HG03558 (cell line): ENCODE measurements around the gene IPCEF1.

Experiments used
- ATAC-seq: cut with Tn5 transposase; IDR thresholded peaks from one replicate; pipeline ENCODE4 v1.9.1; 2021; ENCODE audit warnings: moderate number of reproducible peaks; ENCODE audit not compliant: unreplicated experiment; ENCODE audit errors: extremely low read depth

Gene IPCEF1

GRCh38 chr6:154377726-154378125 is 21.1 kb upstream of the IPCEF1 start:
- no peak for ATAC-seq

- ATAC-seq = no peak
Observed at GRCh38 chr6:154373971-154374370, 17.4 kb upstream of the IPCEF1 start.

DNA sequence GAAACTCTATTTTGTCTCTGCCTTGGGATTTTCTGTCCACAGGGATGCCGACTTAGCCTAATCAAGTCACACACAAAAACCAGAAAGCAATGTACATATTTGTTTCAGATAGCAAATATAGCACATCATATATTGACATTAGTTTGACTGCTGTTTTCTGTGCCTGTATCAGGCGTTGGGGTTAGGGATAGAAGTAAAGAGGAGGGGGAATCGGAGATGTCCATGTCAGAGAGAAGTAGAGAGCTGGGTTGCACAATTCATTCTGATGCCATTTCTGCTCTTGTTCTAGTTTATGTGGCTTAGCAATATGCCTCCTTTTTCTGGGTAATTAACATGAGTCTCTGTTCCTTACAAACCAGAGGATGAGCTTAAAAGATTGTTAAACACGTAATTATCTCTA is 14.7 kb upstream of the IPCEF1 start:
- no peak for ATAC-seq

GRCh38 chr6:154370545-154370944 is 13.9 kb upstream of the IPCEF1 start:
- ATAC-seq = peak; percentile 78

DNA sequence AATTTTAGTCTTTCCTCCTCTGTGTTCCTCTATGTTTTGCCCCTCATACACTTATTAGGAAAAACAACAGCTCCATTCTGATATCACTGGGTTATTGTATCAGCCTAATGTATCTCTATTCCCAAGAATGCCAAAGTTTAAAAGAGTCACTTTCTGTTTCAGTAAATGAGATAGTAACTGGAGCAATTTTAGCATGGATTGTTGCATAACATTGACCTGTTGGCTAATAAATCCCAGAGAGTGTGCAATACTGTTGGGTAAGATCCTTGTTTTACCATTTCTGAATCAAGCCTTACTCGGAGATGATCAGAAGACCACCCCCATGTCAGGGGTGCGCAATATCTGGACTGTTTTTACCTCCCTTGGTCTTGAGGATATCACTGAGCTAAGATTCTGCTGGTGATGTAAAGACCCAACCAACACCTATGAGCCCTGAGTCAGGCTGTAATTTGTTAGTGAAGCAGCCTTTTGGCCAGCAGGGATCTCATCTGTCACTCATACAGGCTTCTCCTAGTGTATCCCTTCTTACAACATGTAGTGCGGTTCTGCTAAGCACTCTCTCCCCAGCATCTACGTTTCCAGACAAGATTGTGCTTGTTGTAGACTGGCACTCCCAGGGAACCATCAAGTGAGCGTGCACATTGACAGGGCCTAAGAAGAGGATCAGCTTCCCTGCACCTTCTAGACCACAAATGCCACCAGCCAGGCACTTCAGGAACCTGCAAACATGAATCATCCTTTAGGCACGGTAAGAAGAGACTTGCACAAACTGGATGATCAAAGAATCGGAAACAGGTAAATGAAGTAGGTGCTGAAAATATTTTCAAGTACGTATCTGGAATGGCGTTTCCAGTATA is 11.5 kb upstream of the IPCEF1 start:
- ATAC-seq = no peak

- ATAC-seq = no peak
Observed at GRCh38 chr6:154367336-154367735, 10.7 kb upstream of the IPCEF1 start.

- ATAC-seq = no peak
Observed at GRCh38 chr6:154363821-154364220, 7.2 kb upstream of the IPCEF1 start.

- no peak for ATAC-seq
Observed at GRCh38 chr6:154361476-154361875, 4.9 kb upstream of the IPCEF1 start.

DNA sequence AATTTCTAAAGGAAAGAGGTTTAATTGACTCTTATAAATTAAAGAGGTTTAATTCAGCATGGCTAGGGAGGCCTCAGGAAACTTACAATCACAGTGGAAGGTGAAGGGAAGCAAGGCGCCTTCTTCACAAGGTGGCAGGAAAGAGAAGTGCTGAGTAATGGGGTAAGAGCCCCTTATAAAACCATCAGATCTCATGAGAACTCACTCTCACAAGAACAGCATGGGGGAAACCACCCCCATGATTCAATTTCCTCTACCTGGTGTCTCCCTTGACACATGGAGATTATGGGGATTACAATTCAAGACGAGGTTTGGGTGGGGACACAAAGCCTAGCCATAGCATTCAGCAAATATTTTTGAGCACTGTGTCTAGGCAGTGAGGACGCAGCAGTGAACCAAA is 3.9 kb upstream of the IPCEF1 start:
- no peak for ATAC-seq

DNA sequence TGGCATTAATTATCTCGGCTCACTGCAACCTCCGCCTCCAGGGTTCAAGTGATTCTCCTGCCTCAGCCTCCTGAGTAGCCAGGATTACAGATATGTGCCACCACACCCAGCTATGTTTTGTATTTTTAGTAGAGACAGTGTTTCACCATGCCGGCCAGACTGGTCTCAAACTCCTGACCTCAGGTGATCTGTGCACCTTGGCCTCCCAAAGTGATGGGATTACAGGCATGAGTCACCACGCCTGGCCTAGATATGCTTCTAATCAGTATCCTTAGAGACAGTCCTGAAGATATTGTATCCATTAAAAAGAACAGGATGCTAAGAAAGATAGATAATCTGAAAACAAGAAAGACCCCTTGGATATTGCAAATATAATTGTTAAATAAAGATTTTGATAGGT is 3.1 kb upstream of the IPCEF1 start:
- ATAC-seq = no peak

GRCh38 chr6:154359161-154359574 is 2.6 kb upstream of the IPCEF1 start:
- ATAC-seq = no peak

- no peak for ATAC-seq
Observed at GRCh38 chr6:154358019-154358545, 1.5 kb upstream of the IPCEF1 start.

DNA sequence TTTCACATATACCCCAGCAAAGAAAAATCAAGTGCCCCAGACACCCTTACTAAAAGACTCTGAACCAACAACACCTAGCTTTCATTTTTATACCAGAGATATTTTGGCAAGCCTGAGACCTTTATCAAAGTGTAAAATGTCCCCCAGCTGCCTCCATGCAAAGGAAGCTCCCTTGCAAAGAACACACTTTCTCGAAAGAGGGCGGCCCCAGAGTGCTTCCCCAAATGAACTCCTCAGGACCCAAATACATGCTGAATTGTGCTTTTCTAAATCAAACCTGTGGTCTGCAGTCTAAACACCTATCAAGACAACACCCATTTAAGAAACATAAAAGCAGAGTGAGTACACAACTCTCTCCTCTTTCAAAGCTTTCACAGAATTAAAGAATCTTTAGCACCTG is 490 bp downstream of the IPCEF1 start:
- no peak for ATAC-seq

DNA sequence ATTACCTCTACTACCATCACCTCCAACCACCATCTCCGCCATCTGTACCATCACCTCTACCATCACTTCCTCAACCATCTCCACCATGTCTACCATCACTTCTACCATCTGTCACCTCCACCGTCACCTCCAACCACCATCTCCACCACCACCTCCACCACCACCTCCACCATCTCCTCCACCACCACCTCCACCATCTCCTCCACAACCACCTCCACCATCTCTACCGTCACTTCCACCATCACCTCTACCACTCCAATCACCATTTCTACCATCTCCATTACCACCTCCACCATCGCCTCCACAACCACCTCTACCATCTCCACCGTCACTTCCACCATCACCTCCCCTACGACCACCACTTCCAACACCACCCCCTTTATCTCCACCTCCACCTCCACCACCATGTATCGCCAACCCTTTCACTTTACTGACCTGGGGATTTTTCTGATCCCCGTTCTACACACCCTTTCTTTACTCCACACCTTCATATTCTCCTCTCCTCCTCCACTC is 2.3 kb downstream of the IPCEF1 start:
- ATAC-seq = no peak

DNA sequence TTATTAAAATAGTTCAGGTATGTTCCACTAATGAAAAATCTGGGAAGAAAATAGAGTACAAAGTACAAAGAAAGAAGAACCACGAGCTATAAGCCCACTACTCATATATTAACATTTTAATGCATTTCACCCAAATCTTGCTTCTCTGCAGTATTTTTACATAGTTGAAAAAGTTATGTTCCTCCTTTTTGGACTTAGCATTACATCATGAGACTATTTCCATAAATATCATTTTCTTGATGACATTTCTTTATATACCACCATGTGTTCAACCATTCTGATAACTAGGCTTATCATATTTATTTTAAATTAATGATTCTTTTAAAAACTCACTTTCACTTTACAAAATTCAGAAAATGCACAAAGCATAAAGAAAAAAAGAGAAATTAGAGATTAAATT is 3.0 kb downstream of the IPCEF1 start:
- no peak for ATAC-seq

DNA sequence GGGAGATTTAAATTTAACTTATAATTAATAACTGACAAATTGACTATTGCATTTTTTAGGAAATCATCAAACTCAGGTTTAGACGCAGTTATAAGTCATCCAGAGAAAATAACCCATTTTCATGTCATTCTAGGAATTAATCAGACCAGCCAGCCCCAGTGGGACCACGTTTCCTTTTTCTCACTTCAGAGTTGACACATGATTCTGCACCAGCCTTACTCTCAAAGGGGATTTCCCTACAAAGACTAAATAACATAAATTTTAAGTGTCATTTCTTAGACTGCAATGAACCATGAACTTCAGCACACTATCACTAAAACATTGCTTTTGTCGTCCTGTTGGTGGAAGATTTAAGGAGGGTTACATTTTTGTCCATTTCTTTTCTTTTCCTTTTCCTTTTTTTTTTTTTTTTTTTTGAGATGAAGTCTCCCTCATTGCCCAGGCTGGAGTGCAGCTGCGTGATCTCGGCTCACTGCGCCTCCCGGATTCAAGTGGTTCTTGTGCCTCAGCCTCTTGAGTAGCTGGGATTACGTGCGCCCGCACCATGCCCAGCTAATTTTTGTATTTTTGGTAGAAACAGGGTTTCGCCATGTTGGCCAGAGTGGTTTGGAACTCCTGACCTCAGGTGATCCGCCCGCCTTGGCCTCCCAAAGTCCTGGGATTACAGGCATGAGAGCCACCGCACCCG is 3.6 kb downstream of the IPCEF1 start:
- ATAC-seq = peak; percentile 67

GRCh38 chr6:154350293-154350692 is 6.3 kb downstream of the IPCEF1 start:
- ATAC-seq = no peak

- no peak for ATAC-seq
Observed at GRCh38 chr6:154347981-154348380, 8.6 kb downstream of the IPCEF1 start.

DNA sequence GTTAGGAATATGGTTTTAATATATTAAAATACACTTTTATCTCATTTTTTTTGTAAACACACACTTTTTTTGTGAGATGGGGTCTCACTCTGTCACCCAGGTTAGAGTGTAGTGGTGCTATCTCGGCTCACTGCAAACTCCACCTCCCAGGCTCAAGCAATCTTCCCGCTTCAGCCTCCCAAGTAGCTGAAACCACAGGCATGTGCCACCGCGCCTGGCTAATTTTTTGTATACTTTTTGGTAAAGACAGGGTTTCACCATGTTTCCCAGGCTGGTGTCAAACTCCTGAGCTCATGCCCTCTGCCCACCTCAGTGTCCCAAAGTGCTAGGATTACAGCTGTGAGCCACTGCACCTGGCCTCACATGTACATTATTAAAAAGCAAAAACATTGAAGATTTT is 10.8 kb downstream of the IPCEF1 start:
- no peak for ATAC-seq

DNA sequence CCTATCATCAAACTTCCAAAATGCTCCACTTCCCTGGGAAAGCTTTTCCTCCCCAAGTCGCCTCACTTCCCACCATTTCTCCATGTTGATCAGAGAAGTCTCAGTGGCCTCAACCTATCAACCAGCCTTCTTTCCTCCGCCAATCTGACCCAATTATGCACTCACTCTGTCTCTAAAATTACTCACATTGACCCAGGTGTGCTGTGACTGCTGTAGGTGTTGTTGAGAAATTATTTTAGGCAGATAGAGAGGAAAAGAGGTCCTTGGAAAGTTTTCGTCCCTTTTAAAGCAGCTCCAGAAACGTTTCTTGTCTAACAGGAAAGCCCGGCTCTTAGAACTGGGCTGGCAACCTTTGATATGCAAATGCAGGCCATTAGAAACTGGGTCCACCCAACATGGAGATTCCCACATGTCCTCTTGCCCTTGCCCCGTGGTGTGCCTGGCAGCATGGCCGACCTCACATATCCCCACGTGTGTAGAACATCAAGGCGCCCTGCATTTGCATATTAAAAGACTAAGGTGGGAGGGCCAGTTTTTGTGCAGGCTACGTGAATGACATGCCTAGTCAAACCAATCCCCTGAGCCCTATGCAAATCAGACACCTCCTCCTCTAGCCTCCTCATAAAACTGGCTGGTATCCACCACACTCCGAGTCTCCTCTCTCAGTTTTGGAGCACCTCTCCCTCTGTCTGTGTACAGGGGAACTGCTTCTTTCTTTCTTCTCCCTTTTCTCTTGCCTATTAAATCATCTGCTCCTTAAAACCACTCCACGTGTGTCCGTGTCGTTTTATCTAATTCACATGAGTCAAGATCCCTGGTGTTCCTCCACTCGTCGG is 12.9 kb downstream of the IPCEF1 start:
- ATAC-seq = no peak
